NB4 (cell line): ENCODE measurements around the gene FZD7.

ENCODE experiments used
- POLR2A ChIP-seq: IDR thresholded peaks from 2 replicates; pipeline ENCODE4 v1.6.1; 2011; ENCODE audit warnings: mild to moderate bottlenecking; ENCODE audit not compliant: insufficient read length; ENCODE audit errors: extremely low read depth
- TF ChIP-seq, protein P1 (sequence below): IDR thresholded peaks from one replicate; pipeline ENCODE4 v1.5.1; 2012; ENCODE audit warnings: low read depth, low read length
- TF ChIP-seq, protein P2 (sequence below): IDR thresholded peaks from 2 replicates; pipeline ENCODE4 v1.6.1; 2011; ENCODE audit warnings: low read depth, low read length

DNA sequence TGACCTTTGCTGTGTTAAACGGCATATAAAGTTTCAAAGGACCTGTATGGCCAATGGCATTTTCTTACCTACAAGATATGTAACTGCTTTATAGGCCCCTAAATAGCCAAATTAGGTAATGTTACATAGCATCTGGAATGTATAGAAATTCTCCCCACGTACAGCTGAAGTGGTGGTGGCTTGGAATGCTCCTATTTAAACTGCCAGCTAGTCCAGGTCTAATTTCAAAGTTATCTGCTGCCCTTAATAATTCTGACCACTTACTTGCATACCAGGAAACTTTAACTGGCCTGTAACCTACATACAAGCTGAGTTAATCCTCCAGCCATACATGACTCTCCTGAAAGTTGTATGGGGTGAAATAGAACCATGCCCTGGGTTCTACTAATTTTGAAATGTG lies 40.7 kb downstream of the FZD7 start:
- TF ChIP-seq POLR2A: no peak
- TF ChIP-seq, protein P1, sequence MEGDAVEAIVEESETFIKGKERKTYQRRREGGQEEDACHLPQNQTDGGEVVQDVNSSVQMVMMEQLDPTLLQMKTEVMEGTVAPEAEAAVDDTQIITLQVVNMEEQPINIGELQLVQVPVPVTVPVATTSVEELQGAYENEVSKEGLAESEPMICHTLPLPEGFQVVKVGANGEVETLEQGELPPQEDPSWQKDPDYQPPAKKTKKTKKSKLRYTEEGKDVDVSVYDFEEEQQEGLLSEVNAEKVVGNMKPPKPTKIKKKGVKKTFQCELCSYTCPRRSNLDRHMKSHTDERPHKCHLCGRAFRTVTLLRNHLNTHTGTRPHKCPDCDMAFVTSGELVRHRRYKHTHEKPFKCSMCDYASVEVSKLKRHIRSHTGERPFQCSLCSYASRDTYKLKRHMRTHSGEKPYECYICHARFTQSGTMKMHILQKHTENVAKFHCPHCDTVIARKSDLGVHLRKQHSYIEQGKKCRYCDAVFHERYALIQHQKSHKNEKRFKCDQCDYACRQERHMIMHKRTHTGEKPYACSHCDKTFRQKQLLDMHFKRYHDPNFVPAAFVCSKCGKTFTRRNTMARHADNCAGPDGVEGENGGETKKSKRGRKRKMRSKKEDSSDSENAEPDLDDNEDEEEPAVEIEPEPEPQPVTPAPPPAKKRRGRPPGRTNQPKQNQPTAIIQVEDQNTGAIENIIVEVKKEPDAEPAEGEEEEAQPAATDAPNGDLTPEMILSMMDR: no peak
- TF ChIP-seq, protein P2, sequence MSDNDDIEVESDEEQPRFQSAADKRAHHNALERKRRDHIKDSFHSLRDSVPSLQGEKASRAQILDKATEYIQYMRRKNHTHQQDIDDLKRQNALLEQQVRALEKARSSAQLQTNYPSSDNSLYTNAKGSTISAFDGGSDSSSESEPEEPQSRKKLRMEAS: no peak
